Left ventricle myocardium inferior (tissue), 1 donor: ENCODE data around the gene RPL41. TPM values are rescaled to one million over a fixed set of nuclear protein-coding genes. Genes with fewer than 3 reads are reported as not detected.

Experiments
- DNase-seq: peaks from one replicate; pipeline ENCODE4 v3.0.0-alpha.2; 2020
- H3K27ac ChIP-seq: fragments of 200-600 bp; replicated peaks from 2 replicates; pipeline ENCODE4 v1.8.0; 2021
- H3K27me3 ChIP-seq: fragments of 200-600 bp; 2 replicates; pipeline ENCODE4 v1.8.0; 2021; ENCODE audit warnings: low read depth
- H3K36me3 ChIP-seq: fragments of 200-600 bp; 2 replicates; pipeline ENCODE4 v1.8.0; 2021
- H3K4me1 ChIP-seq: fragments of 200-600 bp; 2 replicates; pipeline ENCODE4 v1.8.0; 2021
- H3K4me3 ChIP-seq: fragments of 200-600 bp; 2 replicates; pipeline ENCODE4 v1.8.0; 2021; ENCODE audit warnings: mild to moderate bottlenecking, moderate library complexity
- H3K9me3 ChIP-seq: fragments of 200-600 bp; replicated peaks from 2 replicates; pipeline ENCODE4 v1.8.0; 2021
- intact Hi-C: fragments of 100-400 bp; cut with micrococcal nuclease; formaldehyde crosslinking; loops from one replicate; pipeline ENCODE4 v1.11.0; 2022
- total RNA-seq: library from RNA; stranded (reverse); fragmentation: NEBNext Ultra II Directional; extraction: Animal tissue kit (Norgen Biotek cat#: 25700); gene quantifications from one replicate; pipeline ENCODE4 v1.2.1, GENCODE V29; 2021
- TF ChIP-seq, protein P1 (sequence below): fragments of 200-600 bp; IDR thresholded peaks from 2 replicates; pipeline ENCODE4 v1.8.0; 2021; ENCODE audit warnings: antibody characterized with exemption, mild to moderate bottlenecking, borderline replicate concordance
- donor health status: DM: no; HTN: yes; CAD: no; lungs with severe emphysema.

RPL41 gene
- total RNA-seq, 1 donor from 2014 or later, result 1,892 TPM

DNA sequence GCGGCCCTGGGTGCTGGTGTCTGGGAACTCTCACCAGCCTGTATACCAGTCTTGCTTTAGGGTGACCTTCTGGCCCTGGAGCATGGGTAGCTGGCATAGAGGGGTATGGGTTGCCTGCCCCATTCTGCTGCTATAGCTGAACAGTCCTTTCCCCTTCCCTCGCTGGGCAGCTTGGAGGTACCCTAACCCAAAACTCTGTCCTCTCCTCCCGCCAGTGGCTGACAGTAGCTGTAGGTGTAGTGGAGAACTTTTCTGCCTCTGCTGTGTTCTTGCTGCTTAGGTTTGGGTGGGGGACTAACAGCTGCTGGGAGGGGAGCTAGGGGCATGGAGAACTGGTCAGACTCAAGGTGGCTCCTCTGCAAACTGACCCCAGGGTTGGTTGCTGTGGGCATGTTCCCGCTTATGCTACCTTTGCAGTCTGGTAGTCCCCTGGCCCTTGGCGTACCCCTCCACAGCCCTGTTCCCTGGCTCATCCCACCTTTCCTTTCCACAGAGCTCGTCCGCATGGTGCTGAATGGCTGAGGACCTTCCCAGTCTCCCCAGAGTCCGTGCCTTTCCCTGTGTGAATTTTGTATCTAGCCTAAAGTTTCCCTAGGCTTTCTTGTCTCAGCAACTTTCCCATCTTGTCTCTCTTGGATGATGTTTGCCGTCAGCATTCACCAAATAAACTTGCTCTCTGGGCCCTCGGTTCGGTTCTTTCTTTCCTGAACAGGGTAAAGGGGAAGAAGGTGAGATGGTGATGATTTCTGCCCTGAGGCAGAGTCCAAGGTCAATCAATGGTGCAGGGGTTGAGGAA, 44.7 kb downstream of the RPL41 start:
- intact Hi-C loops, result no loop called here
- H3K4me1 ChIP-seq, result peaks cover 62% of the 10 kb centered on the region
- H3K36me3 ChIP-seq, result peaks cover 68% of the 10 kb centered on the region

DNA sequence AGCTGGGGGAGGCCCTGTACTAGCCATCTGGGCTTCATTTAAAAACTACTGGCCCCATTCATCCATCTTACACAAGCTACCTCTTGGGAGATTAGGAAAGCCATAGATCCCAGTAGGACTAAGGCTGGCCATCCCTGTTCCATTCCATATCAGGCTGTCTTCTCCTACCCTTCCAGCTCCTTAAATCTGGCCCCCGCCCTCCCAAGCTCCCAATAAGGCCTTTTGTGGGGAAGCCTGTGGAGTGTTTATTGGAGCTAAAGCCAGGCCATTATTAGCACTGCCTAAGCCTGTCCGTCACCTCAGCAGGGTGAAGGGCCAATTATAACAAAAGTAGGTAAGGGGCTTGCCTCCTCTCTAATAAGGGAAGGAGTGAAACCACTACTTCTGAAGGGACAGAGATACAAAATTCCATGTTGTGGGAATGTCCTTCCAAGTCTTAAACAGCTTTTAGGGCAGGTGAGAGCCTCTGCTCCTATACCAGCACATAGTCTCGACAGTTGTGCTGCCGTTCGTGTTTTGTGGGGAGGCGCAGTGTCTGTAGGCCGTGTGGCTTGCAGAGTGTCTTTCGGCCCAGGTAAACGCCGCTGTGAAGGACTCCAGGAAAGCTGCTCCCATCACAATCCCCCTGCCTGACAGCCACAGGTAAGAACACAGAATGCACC, 45.4 kb downstream of the RPL41 start:
- Histone ChIP-seq H3K9me3 (no peaks in the 10 kb centered on the region), H3K4me3 (peak overlapping the region; percentile 75), H3K4me1 (peaks cover 58% of the 10 kb centered on the region), H3K27me3 (no peaks in the 10 kb centered on the region), H3K36me3 (peaks cover 75% of the 10 kb centered on the region), H3K27ac (peak overlapping the region; percentile 96)
- DNase-seq, result no peak
- TF ChIP-seq, protein P1, sequence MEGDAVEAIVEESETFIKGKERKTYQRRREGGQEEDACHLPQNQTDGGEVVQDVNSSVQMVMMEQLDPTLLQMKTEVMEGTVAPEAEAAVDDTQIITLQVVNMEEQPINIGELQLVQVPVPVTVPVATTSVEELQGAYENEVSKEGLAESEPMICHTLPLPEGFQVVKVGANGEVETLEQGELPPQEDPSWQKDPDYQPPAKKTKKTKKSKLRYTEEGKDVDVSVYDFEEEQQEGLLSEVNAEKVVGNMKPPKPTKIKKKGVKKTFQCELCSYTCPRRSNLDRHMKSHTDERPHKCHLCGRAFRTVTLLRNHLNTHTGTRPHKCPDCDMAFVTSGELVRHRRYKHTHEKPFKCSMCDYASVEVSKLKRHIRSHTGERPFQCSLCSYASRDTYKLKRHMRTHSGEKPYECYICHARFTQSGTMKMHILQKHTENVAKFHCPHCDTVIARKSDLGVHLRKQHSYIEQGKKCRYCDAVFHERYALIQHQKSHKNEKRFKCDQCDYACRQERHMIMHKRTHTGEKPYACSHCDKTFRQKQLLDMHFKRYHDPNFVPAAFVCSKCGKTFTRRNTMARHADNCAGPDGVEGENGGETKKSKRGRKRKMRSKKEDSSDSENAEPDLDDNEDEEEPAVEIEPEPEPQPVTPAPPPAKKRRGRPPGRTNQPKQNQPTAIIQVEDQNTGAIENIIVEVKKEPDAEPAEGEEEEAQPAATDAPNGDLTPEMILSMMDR, result no peak
- intact Hi-C loops, result no loop called here

More for the DNA sequence above, 44.7 kb downstream of the RPL41 start:
- Histone ChIP-seq H3K9me3 (no peaks in the 10 kb centered on the region), H3K27ac (peak overlapping the region; percentile 96), H3K27me3 (no peaks in the 10 kb centered on the region), H3K4me3 (peak overlapping the region; percentile 75)
- no peak for DNase-seq
- TF ChIP-seq, protein P1, result no peak

GRCh38 chr12:56162468-56163290, 46.2 kb downstream of the RPL41 start:
- DNase-seq, result no peak
- peak overlapping the region; percentile 96 for H3K27ac ChIP-seq
- no peaks in the 10 kb centered on the region for H3K27me3 ChIP-seq
- H3K36me3 ChIP-seq, result peaks cover 84% of the 10 kb centered on the region
- H3K4me3 ChIP-seq, result no peak overlapping the region
- no peaks in the 10 kb centered on the region for H3K9me3 ChIP-seq
- intact Hi-C loops, result no loop called here
- H3K4me1 ChIP-seq, result peaks cover 50% of the 10 kb centered on the region
- TF ChIP-seq, protein P1, result no peak

GRCh38 chr12:56163533-56164344, 47.3 kb downstream of the RPL41 start:
- H3K4me1 ChIP-seq, result peaks cover 46% of the 10 kb centered on the region
- TF ChIP-seq, protein P1, result no peak
- intact Hi-C loops, result no loop called here
- H3K27ac ChIP-seq, result peak overlapping the region; percentile 96
- no peak overlapping the region for H3K4me3 ChIP-seq
- DNase-seq, result no peak
- no peaks in the 10 kb centered on the region for H3K27me3 ChIP-seq
- H3K36me3 ChIP-seq, result peaks cover 93% of the 10 kb centered on the region
- no peaks in the 10 kb centered on the region for H3K9me3 ChIP-seq

- H3K27ac ChIP-seq, result no peak overlapping the region
- TF ChIP-seq, protein P1, result no peak
- intact Hi-C loops, result no loop called here
- peaks cover 42% of the 10 kb centered on the region for H3K4me1 ChIP-seq
- no peak for DNase-seq
- peaks cover 98% of the 10 kb centered on the region for H3K36me3 ChIP-seq
- no peak overlapping the region for H3K4me3 ChIP-seq
- H3K27me3 ChIP-seq, result no peaks in the 10 kb centered on the region
- H3K9me3 ChIP-seq, result no peaks in the 10 kb centered on the region
These were observed 47.9 kb downstream of the RPL41 start for GRCh38 chr12:56164345-56164729.
